ENCODE results near the gene HRH1. TPM values are rescaled to one million over a fixed set of nuclear protein-coding genes. Genes with fewer than 3 reads are reported as not detected.

Gene HRH1
- total RNA-seq, 3 donors from 2014 or later (not counting 1 experiment from before 2014, with no cell fraction given): not detected

- Mint-ChIP-seq H3K36me3 (no peaks in the 10 kb centered on the region), H3K27ac (no peak overlapping the region), H3K9me3 (no peaks in the 10 kb centered on the region), H3K27me3 (ENCODE audit: low read depth in 2 of 2) (peaks cover 32 to 41% of the 10 kb centered on the region in 2 donors), H3K4me3 (no peak overlapping the region), H3K4me1 (no peaks in the 10 kb centered on the region)
- Histone ChIP-seq H3K27me3 (ENCODE audit: control insufficient read depth, insufficient read depth, low read length) (peaks cover 5% of the 10 kb centered on the region), H3K4me1 (ENCODE audit: control insufficient read depth, insufficient read depth, low read length) (no peaks in the 10 kb centered on the region), H3K27ac (ENCODE audit: low read length) (no peak overlapping the region), H3K9me3 (ENCODE audit: control insufficient read depth, insufficient read depth, low read length) (no peaks in the 10 kb centered on the region), H3K36me3 (ENCODE audit: control insufficient read depth, insufficient read depth, low read length) (no peaks in the 10 kb centered on the region), H3K4me3 (ENCODE audit: low read length) (no peak overlapping the region)
- no peak for DNase-seq
- 93% methylated on average over 7 of the region's 7 CpGs for WGBS (ENCODE audit: insufficient coverage)
- intact Hi-C loops (cut with micrococcal nuclease): no loop called here
- no peak for ATAC-seq
- no peak for TF ChIP-seq CTCF (IDR thresholded peaks at IDR 0.05)
Measured at GRCh38 chr3:11150256-11150655, 4.0 kb upstream of the HRH1 start.

GRCh38 chr3:11152301-11152700, 2.0 kb upstream of the HRH1 start:
- Mint-ChIP-seq H3K27ac (no peak overlapping the region), H3K4me1 (no peaks in the 10 kb centered on the region), H3K27me3 (ENCODE audit: low read depth in 2 of 2) (peaks cover 39 to 62% of the 10 kb centered on the region in 2 donors), H3K9me3 (no peaks in the 10 kb centered on the region), H3K36me3 (no peaks in the 10 kb centered on the region), H3K4me3 (no peak overlapping the region)
- peaks cover 12% of the 10 kb centered on the region for H3K27me3 ChIP-seq (ENCODE audit: control insufficient read depth, insufficient read depth, low read length)
- no CpG with 5 or more reads among the region's 2 CpGs for WGBS (ENCODE audit: insufficient coverage)
- H3K27ac ChIP-seq (ENCODE audit: low read length): no peak overlapping the region
- intact Hi-C loops (cut with micrococcal nuclease): no loop called here
- TF ChIP-seq CTCF (IDR thresholded peaks at IDR 0.05): no peak
- H3K4me3 ChIP-seq (ENCODE audit: low read length): no peak overlapping the region
- no peak for DNase-seq
- no peaks in the 10 kb centered on the region for H3K9me3 ChIP-seq (ENCODE audit: control insufficient read depth, insufficient read depth, low read length)
- no peak for ATAC-seq
- H3K36me3 ChIP-seq (ENCODE audit: control insufficient read depth, insufficient read depth, low read length): no peaks in the 10 kb centered on the region
- H3K4me1 ChIP-seq (ENCODE audit: control insufficient read depth, insufficient read depth, low read length): no peaks in the 10 kb centered on the region

GRCh38 chr3:11154953-11155325, 646 bp downstream of the HRH1 start:
- peaks cover 33 to 58% of the 10 kb centered on the region in 2 donors for H3K27me3 Mint-ChIP-seq (ENCODE audit: low read depth in 2 of 2)
- H3K4me1 Mint-ChIP-seq: no peaks in the 10 kb centered on the region
- H3K36me3 Mint-ChIP-seq: no peaks in the 10 kb centered on the region
- no peak for TF ChIP-seq CTCF (IDR thresholded peaks at IDR 0.05)
- peaks cover 12% of the 10 kb centered on the region for H3K27me3 ChIP-seq (ENCODE audit: control insufficient read depth, insufficient read depth, low read length)
- DNase-seq (no peak), ATAC-seq (no peak)
- intact Hi-C loops (cut with micrococcal nuclease): no loop called here
- WGBS (ENCODE audit: insufficient coverage): 13% methylated on average over 10 of the region's 10 CpGs
- H3K4me3 Mint-ChIP-seq: no peak overlapping the region
- H3K9me3 Mint-ChIP-seq: no peaks in the 10 kb centered on the region
- no peak overlapping the region for H3K4me3 ChIP-seq (ENCODE audit: low read length)
- no peak overlapping the region for H3K27ac ChIP-seq (ENCODE audit: low read length)
- H3K4me1 ChIP-seq (ENCODE audit: control insufficient read depth, insufficient read depth, low read length): no peaks in the 10 kb centered on the region
- H3K36me3 ChIP-seq (ENCODE audit: control insufficient read depth, insufficient read depth, low read length): no peaks in the 10 kb centered on the region
- no peaks in the 10 kb centered on the region for H3K9me3 ChIP-seq (ENCODE audit: control insufficient read depth, insufficient read depth, low read length)
- H3K27ac Mint-ChIP-seq: no peak overlapping the region

GRCh38 chr3:11155341-11156025, 1.2 kb downstream of the HRH1 start:
- no peak overlapping the region for H3K27ac ChIP-seq (ENCODE audit: low read length)
- no peaks in the 10 kb centered on the region for H3K36me3 ChIP-seq (ENCODE audit: control insufficient read depth, insufficient read depth, low read length)
- intact Hi-C loops (cut with micrococcal nuclease): no loop called here
- Mint-ChIP-seq H3K9me3 (no peaks in the 10 kb centered on the region), H3K4me1 (no peaks in the 10 kb centered on the region), H3K36me3 (no peaks in the 10 kb centered on the region), H3K27ac (no peak overlapping the region), H3K27me3 (ENCODE audit: low read depth in 2 of 2) (peaks cover 34 to 54% of the 10 kb centered on the region in 2 donors), H3K4me3 (no peak overlapping the region)
- no peaks in the 10 kb centered on the region for H3K4me1 ChIP-seq (ENCODE audit: control insufficient read depth, insufficient read depth, low read length)
- no peak for TF ChIP-seq CTCF (IDR thresholded peaks at IDR 0.05)
- no peaks in the 10 kb centered on the region for H3K9me3 ChIP-seq (ENCODE audit: control insufficient read depth, insufficient read depth, low read length)
- WGBS (ENCODE audit: insufficient coverage): 31% methylated on average over 8 of the region's 8 CpGs
- ATAC-seq: no peak
- peaks cover 12% of the 10 kb centered on the region for H3K27me3 ChIP-seq (ENCODE audit: control insufficient read depth, insufficient read depth, low read length)
- no peak for DNase-seq
- no peak overlapping the region for H3K4me3 ChIP-seq (ENCODE audit: low read length)
